Lower leg skin (tissue), 4 donors: ENCODE data around the gene CDH26. TPM values are rescaled to one million over a fixed set of nuclear protein-coding genes. Genes with fewer than 3 reads are reported as not detected.

Experiments
- DNase-seq, 2 donors: peaks; one replicate each; pipeline ENCODE4 v3.0.0-alpha.2; 2019; ENCODE audit warnings: low spot score in 2 of 2
- H3K4me3 ChIP-seq: fragments of 200-600 bp; sonication (generic); 2 replicates; pipeline ENCODE4 v1.5.1; 2017; ENCODE audit warnings: mild to moderate bottlenecking, low read depth; ENCODE audit not compliant: poor library complexity, severe bottlenecking
- POLR2A ChIP-seq, 2 donors: fragments of 450-650 bp; IDR thresholded peaks; one replicate each; pipeline ENCODE4 v1.6.1; 2016 to 2017; ENCODE audit warnings: antibody characterized with exemption in 2 of 2, mild to moderate bottlenecking in 1 of 2, moderate library complexity in 1 of 2
- WGBS, 2 donors: methylation state at CpG; one replicate each; pipeline ENCODE4 v1.1.5; 2018; 5-methylcytosine and 5-hydroxymethylcytosine counted together
- intact Hi-C: fragments of 100-400 bp; cut with DNase I; formaldehyde crosslinking; loops from one replicate; pipeline ENCODE4 v1.15.0; 2023; ENCODE audit warnings: low total_unique reads
- total RNA-seq, 4 donors: library from RNA; depleted of rRNA; stranded (reverse); fragments of >200 nt; gene quantifications; one replicate each; pipeline ENCODE4 v1.1.0, GENCODE V29; 2016
- TF ChIP-seq, protein P1 (sequence below), 3 donors: fragments of 450-650 bp; IDR thresholded peaks; one replicate each; pipeline ENCODE4 v1.5.1; 2016; ENCODE audit warnings: antibody characterized with exemption in 3 of 3, mild to moderate bottlenecking in 3 of 3, moderate library complexity in 2 of 3

The CDH26 gene
- total RNA-seq, 4 donors from 2014 or later: 1.1 to 10.6 (median 1.8) TPM

GRCh38 chr20:60006261-60006660 lies 48.0 kb downstream of the CDH26 start:
- no peak for DNase-seq
- 89 to 93% methylated on average over 4 of the region's 4 CpGs for WGBS, 2 donors

GRCh38 chr20:60007464-60007863 lies 49.2 kb downstream of the CDH26 start:
- 40 to 56% methylated on average over 2 of the region's 2 CpGs for WGBS, 2 donors
- intact Hi-C loops: no loop called here

More at GRCh38 chr20:60006261-60006660, 48.0 kb downstream of the CDH26 start:
- TF ChIP-seq, protein P1, sequence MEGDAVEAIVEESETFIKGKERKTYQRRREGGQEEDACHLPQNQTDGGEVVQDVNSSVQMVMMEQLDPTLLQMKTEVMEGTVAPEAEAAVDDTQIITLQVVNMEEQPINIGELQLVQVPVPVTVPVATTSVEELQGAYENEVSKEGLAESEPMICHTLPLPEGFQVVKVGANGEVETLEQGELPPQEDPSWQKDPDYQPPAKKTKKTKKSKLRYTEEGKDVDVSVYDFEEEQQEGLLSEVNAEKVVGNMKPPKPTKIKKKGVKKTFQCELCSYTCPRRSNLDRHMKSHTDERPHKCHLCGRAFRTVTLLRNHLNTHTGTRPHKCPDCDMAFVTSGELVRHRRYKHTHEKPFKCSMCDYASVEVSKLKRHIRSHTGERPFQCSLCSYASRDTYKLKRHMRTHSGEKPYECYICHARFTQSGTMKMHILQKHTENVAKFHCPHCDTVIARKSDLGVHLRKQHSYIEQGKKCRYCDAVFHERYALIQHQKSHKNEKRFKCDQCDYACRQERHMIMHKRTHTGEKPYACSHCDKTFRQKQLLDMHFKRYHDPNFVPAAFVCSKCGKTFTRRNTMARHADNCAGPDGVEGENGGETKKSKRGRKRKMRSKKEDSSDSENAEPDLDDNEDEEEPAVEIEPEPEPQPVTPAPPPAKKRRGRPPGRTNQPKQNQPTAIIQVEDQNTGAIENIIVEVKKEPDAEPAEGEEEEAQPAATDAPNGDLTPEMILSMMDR (IDR thresholded peaks at IDR 0.05): no peak
- no peak for TF ChIP-seq POLR2A (IDR thresholded peaks at IDR 0.05)
- H3K4me3 ChIP-seq: no peak overlapping the region
- intact Hi-C loops: no loop called here

DNA sequence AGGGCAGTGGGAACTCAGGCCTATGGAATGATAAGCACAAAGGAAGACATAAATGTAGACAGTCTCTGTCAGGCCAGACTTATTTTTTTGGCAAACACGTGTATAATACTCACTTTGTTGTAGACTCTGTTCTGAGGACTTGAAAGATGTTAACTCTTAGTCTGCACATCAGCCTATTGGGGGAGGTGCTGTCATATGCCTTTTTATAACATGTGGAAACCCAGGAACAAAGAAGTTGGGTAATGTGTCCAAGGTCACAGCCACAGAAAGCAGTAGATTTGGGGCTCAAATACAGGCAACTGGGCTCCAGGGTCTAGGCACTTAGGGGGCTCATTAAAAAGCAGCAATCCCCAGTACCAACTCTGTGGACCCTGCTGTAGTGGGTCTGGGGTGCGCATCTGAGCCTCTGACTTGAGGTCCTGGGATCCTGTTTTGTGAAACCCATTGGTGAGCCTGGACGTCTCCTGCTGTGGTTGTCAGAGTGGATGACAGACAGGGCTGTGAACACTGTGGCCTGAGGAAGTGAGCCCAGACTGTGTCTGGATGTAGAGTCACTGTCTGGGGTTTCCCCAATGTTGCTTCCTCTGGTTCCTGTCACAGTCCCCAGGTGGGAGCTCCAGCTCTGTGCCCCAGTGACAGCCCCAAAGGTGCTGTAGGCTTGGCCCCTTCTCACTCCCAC lies 50.0 kb downstream of the CDH26 start:
- intact Hi-C loops: no loop called here
- 71% methylated on average over 3 of the region's 3 CpGs for WGBS, 2 donors
- no peak overlapping the region for H3K4me3 ChIP-seq
- TF ChIP-seq, protein P1 (IDR thresholded peaks at IDR 0.05): no peak
- TF ChIP-seq POLR2A (IDR thresholded peaks at IDR 0.05): no peak
- DNase-seq: peak in 1 of 2 donors; percentile 66

More at GRCh38 chr20:60007464-60007863, 49.2 kb downstream of the CDH26 start:
- DNase-seq: no peak
- no peak overlapping the region for H3K4me3 ChIP-seq
- no peak for TF ChIP-seq POLR2A (IDR thresholded peaks at IDR 0.05)
- TF ChIP-seq, protein P1 (IDR thresholded peaks at IDR 0.05): no peak

DNA sequence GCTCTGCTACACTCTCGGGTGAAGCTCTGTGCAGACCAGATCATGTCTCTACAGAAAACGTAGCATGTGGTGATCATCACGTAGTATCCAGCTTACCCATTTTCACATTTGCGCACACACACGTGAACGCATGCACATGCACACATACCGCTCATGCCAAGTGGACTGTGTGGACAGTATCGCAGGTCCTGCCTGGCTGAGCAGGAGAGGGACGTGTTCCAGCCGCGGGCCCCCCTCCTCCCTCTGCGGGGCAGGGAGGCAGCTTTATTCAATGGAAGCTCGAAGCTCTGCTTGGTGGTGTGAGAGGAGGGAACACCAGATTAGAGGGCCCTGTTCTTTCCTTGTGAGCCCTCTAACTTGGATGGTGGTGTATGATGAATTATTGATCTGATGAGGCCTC lies 51.1 kb downstream of the CDH26 start:
- intact Hi-C loops: no loop called here
- TF ChIP-seq, protein P1 (IDR thresholded peaks at IDR 0.05): no peak
- no peak for TF ChIP-seq POLR2A (IDR thresholded peaks at IDR 0.05)
- WGBS, 2 donors: 90 to 96% methylated on average over 13 of the region's 13 CpGs
- no peak overlapping the region for H3K4me3 ChIP-seq
- DNase-seq: peak; percentile 5 to 53

DNA sequence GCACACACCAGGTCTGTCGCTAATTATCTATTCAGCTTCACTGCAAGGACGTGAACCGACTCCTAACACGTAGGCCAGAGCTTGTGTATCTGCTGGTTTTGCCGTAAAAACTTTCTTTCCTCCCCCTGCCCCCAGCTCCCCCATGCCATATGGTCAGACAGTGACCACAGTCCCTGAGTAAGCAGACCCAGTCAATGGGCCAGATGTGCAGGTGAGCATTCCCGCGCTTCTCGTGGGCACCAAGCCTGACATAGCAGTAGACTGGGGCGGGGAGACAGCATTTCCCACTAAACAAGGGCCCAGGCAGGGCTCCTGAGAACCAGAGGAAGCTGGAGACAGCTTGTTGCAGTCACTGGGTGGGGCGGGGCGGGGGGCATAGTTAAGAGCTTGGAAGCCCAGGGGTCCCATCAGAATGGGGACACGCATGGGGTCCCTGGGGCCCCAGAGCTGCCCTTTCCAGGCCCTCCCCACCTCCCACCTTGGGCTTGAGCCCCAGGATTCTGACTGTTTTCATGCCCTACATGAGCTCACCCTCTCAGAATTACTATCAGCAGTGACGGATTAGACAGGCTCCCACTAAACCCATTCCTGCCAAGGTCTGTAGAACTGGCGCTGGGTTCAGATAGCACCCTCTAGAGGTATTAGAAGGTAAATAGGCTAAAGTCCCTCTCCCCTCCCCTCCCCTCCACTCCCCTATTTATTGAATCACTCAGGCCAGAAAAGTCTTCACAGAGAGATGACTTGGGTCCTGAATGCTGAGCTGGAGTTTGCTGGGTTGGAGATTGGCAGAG lies 51.8 kb downstream of the CDH26 start:
- intact Hi-C loops: no loop called here
- no peak overlapping the region for H3K4me3 ChIP-seq
- TF ChIP-seq POLR2A (IDR thresholded peaks at IDR 0.05): no peak
- TF ChIP-seq, protein P1 (IDR thresholded peaks at IDR 0.05): no peak
- peak in 1 of 2 donors; percentile 7 for DNase-seq
- 88 to 93% methylated on average over 12 of the region's 14 CpGs for WGBS, 2 donors
